Epidermal melanocyte (primary cell): Measurements from ENCODE around the gene TRIP6.
"Not testable (repeated sequence)": the region's sequence is repeated elsewhere in the genome, so short reads cannot be mapped to it uniquely, and the experiment has no call there.

Experiments used
- DNase-seq: peaks from one replicate; pipeline ENCODE4 v3.0.0; 2011; ENCODE audit warnings: low spot score; ENCODE audit not compliant: insufficient read length

The TRIP6 gene

DNA sequence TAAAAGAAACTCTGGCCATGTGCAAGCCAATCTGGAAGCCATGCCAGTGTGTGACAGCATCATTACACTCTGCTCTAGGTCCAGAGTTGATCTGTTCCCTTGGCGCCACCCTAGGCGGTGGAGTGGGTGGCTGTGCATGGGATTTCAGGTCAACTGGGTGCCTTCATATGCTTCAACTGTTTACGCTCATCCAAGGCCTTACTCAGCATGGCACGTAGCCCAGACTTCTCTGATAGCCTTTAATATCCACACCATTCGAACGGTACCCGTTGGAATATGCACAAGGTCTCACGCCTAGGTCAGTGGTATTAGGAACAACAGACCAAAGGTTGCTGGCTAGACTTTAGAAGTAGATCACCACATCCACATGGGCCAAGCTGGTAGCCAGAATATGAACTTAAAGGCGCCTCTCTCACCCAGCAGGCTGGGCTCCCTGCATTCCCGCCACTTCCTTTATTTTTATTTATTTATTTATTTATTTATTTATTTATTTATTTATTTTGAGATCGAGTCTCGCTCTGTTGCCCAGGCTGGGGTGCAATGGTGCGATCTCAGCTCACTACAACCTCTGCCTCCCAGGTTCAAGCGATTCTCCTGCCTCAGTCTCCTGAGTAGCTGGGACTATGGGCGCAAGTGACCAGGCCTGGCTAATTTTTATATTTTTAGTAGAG lies 47.2 kb downstream of the TRIP6 start:
- DNase-seq = no peak

DNA sequence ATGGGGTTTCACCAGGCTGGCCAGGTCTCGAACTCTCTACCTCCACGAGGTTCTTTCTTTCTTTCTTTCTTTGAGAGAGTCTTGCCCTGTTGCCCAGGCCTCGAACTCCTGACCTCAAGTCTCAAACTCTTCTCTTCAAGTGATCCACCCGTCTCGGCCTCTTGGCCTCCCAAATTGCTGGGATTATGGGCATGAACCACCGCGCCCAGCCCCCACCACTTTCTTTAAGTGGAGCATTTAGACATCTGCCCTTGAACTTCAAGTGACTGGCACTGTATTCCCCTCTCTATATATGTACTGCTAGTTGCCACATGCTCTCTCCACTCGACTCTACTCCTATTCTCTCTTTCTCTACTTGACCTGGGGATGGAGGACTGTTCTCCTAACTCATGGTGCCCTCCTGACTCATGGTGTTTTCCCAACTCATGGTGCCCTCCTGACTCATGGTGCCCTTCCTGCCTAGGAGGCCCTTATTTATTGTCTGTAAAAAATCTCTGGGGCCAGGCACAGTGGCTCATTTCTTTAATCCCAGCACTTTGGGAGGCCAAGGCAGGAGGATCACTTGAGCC lies 47.8 kb downstream of the TRIP6 start:
- no peak for DNase-seq

DNA sequence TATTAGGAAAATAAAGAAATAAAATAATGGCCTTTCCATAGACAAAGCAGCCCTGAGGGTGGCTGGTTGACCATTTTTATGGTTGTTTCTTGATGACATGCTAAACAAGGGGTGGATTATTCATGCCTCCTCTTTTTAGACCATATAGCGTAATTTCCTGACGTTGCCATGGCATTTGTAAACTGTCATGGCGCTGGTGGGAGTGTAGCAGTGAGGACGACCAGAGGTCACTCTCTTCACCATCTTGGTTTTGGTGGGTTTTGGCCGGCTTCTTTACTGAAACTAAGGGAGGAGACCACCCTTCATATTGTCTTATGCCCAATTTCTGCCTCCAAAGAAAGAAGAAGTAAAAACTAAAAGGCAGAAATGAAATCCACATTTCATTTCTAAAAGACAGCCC lies 52.1 kb downstream of the TRIP6 start:
- DNase-seq = not testable (repeated sequence)

DNA sequence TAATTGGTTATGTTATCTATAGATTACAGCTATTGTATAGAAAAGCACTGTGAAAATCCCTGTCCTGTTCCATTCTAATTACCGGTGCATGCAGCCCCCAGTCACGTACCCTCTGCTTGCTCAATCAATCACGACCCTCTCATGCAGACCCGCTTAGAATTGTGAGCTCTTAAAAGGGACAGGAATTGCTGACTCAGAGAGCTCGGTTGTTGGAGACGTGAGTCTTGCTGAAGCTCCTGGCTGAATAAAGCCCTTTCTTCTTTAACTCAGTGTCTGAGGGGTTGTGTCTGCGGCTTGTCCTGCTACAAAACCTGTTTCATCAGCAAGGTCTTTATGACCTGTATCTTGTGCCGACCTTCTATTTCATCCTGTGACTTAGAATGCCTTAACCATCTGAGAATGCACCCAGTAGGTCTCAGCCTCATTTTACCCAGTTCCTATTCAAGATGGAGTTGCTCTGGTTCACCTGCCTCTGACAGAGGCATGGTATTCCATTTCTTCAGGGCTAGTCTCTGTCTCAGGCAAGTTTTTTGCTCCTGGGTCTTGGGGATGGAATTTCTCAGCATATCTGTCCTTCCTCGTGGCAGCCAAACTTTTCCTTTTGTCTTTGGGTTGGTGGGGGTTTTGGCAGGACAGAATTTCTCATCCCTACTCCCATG lies 52.7 kb downstream of the TRIP6 start:
- DNase-seq = not testable (repeated sequence)

DNA sequence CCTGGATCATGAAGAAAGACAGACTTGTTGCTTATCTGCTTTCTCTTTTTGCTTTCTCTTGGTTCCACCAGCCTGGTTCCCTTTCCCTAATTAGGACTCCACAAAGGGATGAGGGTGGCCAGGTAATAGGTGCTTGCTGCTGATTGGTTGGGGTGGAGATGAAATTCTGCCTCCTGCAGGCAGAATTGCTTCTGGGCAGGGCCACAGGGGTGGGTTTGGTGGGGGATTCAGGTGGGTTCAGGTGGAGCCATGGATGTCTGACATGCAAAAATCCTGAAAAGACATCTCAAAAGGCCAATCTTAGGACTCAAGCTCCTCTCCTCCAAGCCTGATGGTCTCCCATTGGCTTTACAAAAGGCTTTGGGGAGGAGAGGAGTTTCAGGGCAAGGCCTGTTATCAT lies 53.9 kb downstream of the TRIP6 start:
- no peak for DNase-seq
